Measurements from ENCODE around the gene USP4.

USP4 gene

DNA sequence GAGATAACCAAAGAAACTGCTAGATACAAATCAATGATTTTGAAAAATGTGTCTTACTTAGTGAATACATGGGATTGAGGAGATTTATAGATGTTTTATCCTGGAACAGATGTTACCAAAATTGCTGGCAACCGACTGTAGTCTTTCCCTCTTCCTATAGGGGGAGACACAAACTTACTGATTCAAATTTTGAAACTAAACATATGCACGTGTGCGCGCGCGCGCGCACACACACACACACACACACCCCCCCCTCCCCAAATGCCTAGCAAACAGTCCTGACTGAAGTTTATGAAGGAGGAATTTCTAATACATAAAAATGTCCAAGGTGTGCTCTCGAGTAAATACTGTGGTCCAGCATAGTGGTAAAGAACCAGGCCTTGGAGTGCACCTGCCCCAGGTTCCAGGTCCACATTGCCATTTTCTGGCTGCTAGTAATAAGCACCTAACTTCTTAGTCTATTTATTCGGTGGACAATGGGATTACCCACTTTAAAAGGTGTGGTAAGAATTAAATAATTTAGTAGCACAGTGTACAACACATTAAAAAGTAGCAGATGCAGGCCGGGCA is 44.3 kb downstream of the USP4 start:
- no peak for DNase-seq

DNA sequence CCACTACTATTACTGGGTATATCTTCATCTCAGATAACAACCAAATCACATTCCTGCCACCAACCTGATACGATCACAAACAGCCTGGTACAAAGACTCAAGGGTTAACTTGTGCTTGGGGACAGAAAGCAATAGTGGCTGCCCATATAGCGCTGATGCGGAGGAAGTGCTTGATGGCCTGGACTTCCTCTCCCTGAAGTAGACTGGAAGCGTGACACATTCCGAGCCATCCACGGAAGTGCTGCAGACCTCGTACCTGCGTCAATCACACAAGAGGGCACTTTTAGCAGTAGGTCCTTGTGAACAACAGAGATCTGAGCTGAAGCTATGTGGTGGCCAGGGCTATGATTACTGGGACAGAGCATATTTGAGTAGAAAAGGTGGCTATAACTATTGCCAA is 45.5 kb downstream of the USP4 start:
- no peak for DNase-seq

DNA sequence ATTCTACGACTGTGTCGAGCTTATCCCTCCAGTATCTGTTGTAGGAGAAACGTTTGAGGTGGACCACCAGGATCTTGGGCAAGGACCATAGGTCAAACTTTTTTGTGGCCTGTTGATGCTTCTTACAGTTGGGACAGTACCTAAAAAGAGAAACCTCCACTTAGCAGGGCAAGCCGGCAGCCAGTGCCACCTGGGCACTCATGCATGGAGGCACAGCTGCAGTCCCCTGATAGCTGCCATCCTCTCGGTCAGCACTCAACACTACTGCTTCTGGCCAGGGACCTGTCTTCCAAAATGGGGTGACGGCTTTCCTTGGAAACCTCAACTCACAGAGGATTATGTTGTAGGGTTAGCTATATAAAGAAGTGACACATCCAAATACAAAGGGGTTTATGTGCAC is 55.9 kb downstream of the USP4 start:
- no peak for DNase-seq

DNA sequence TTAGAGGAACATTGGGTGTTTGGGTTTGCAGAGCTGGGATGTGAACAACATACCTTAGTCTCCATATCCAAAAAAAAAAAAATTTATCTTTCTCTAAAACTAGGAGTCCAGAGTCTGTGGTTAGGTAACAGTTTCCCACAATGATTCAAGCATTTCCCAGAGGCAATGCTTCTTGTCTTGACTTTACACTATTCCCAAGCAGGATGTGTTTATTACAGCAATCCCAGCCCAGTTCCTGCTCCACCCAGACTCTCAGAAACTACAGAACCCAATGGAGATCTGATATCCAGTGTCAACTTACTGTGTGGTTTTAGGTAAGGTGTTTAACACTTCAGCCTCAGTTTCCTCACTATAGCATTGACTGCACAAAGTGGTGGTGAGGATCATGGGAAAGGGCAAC is 60.5 kb downstream of the USP4 start:
- DNase-seq = no peak

DNA sequence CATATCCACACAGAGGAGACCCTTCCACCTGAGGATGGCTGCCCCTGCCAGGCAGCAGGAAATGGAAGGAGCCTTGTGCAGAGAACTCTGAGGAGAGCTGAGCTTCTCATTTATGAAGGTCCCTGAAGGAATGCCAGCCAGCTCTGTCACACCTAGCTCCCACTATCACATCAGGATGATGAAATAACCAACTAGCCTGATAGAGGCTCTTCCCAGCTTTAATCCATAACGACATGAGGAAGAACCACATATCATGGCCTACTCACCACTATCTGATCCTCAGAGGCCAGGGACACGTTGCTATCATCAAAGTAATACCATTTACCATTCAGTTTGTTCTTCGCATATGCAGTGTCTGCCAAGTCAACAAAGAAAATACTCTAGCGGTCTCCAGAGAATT is 61.3 kb downstream of the USP4 start:
- no peak for DNase-seq

DNA sequence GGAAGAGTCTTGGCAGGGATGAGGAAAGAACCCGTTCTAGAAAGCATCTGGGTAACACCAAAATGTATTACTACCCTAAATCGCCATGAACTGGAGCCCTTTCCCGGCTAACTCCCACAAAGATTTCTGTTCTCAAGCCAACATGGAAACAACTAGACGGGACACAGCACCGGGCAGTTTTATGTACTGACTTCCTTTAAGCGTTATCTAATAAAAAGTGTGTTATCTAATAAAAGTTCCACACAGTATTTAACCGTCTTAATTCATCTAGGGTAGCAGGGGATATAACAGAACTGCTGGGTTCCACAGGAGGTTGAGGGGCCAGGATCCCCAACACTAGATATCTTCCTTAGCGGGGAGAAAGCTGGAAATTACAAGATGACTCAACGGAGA is 62.5 kb downstream of the USP4 start:
- no peak for DNase-seq

DNA sequence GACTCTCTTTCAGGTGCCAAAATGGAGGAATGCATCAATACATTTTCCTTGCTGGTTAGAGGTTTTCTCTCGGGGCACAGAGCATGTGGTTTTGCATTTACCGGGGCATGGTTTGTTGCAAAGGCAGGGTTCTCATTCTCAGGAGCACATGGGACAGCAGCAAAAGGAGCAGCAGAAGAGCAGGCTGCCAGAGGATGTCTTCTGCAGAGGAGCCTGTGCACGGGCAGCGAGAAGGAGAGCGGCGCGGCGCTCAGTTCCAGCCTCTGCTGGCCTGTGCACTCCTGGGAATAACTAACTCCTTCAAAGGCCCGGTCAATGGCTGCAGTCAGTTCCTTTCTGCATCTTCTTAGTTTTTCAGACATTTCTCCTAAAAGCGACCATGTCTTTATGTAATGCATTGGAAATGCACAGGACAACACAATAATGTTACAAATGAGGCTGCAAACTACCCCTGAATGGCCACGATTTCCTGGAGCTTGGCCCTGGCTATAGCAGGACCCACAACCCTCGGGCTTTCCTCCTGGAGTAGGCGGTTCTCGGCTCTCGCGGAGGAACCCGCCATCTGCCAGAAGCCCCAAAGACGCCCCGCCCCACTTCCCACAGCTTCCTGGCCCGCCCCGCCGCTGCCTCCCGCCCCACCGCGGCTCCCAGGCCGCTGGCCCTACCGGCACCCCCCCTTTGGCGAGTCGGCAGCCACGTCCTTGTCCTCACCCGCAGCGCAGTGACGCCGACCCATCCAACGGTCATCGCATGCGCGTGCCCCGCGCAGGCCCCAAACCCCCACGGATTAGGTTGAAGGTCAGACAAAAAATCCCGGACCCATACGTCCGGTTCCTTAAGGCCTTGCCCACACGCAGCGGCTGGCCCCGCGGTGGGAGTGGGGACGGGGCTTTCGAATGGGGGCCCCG is 63.1 kb downstream of the USP4 start, which contains the start of gene C3orf62:
C3orf62 (minus strand) TSS at position 758 of the 908 bp plus-strand sequence; CDS start at position 398, 360 bp downstream.
- DNase-seq = no peak

DNA sequence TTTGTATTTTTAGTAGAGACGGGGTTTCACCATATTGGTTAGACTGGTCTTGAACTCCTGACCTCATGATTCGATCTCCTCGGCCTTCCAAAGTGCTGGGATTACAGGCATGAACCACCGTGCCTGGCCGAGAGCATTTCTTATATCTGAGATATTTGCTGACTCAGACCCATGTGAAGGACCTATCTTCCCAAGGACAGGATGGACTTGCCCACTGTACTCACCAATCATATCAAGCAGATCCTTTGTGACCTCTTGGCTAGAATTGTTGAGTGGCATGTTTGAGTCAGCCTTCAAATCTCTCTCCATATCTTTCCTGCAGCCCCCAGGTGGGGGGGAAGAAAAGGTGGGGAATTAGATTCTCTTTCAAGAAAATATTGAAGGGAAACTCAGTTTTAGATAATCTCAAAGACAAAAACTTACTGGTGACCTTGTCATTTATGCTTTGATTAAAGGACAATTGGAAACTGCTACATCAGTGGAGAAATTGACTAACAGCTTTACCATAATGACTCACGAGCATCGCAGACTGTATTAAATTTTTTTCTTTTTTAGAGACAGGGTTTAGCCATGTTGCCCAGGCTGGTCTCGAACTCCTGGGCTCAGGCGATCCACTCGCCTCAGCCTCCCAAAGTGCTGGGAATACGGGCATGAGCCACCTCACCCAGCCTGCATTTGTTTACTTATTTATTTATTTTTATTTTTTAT is 65.9 kb downstream of the USP4 start:
- no peak for DNase-seq

DNA sequence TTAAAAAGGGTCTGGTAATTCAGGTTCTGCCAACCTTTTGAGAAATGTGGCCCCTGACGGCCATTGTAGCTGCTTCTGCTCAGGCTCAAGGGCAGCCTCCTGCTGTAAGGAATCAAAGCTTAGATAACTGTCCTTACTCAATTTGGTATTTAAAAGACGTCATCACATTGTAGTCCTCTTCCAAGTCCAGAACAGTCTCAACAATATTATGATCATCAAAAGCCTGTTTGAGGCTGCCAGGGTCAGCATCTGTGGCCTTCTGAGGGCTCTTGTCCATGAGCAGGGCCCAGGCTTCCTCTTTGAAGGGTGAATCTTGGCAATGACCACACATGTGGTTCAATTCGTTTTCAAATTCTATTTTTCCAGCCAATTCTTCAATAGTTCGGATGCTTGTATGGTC is 68.8 kb downstream of the USP4 start:
- no peak for DNase-seq

DNA sequence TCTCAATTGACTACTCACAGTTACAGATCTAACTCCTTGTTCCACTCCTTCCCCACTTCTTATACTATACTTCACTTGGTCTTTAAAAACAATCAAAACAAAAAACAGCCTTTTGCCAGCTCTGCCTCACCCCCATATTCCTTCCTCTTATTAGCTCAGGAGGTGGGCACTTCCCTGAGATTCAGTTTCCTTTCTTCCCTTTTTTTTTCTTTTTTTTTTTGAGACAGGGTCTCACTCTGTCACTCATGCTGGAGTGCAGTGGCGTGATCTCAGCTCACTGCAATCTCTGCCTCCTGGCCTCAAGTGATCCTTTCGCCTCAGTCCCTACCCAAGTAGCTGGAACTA is 69.7 kb downstream of the USP4 start:
- no peak for DNase-seq

DNA sequence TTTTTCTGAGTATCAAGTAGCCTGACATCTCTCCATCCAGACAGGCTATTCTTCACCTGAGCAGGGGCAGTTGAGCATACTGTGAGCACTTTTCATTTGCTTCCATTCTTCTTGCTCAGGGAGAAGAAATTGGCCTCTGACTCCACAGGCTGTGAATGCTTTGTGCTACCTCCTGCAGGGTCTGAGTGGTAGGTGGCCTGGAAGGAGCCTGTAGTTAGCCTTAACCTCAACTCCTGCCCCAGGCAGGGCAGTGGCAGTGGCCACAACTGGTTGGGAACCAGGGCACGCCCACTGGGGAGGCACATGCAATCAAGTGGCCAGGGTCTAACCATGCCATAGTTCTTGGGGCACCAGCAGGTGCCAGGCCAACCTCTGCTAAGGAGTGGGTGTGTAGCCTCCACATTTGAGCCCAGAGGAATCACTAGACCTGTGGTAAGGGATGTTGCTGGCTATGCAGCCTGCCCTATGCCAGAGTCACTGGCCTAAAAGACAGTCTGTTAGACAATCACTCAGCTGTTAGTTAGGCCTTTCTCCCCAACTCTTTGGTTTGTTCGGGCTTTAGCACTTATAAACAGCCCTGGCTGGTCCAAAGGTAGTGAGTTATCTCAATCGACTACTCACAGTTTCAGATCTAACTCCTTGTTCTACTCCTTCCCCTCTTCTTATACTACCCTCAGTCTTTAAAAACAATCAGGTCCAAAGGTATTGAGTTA is 70.3 kb downstream of the USP4 start:
- no peak for DNase-seq

DNA sequence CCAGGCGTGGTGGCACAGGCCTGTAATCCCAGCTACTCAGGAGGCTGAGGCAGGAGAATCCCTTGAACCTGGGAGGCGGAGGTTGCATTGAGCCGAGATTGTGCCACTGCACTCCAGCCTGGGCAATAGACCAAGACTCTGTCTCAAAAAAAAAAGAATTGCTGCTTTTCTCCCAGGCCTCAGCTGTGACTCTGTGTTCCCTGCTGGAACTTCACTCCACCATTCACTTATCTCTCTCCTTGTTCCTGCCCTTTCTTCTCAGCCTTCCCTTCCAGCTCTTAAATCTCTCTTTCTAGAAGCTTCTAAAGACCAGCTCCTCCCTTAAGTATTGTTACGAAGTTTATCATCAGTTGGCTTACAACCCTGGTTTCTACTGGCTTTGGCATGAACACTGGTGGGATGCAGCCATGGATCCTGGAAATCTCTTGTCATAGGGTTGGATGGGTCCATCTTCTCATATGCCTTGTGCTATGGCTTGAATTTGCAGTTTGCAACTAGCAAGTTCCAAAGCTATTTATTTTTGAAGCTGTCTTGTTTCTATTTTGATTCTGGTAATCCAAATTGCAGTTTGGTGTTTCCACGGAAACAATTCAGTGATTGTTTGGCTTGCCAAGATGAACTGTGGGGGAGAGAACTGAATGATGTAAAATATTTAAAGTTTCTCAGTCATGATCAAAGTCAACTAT is 73.3 kb downstream of the USP4 start:
- no peak for DNase-seq

DNA sequence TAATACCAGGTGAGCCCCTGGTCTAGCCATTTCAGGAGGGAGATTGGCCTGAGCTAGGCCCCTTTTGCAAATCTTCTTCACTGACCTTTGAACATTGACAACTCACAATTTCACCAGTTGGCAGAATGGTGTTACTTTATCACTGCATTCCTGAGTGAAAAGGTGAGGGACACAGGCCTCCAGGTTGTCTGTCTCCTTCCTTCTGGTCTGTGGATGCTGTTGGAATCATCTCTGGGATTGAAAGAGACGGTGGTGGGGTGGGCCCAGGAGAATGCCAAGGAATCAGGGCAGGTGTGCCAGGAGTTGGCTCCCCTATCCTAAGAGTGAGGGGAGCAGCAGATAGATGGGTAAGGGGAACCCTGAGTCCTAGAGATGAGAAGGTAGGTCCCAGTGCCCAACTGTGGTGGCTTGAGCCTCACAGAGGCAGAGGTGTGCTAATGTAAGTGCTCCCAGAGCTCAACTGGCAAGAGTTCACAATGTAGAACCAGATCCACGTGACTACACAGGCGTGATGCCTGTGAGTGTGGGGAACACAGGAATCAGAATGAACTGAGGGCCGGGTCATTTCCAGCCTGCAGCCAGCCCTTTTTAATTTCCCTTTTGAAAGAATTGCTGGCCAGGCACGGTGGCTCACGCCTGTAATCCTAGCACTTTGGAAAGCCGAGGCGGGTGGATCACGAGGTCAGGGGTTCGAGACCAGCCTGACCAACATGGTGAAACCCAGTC is 74.0 kb downstream of the USP4 start:
- no peak for DNase-seq

DNA sequence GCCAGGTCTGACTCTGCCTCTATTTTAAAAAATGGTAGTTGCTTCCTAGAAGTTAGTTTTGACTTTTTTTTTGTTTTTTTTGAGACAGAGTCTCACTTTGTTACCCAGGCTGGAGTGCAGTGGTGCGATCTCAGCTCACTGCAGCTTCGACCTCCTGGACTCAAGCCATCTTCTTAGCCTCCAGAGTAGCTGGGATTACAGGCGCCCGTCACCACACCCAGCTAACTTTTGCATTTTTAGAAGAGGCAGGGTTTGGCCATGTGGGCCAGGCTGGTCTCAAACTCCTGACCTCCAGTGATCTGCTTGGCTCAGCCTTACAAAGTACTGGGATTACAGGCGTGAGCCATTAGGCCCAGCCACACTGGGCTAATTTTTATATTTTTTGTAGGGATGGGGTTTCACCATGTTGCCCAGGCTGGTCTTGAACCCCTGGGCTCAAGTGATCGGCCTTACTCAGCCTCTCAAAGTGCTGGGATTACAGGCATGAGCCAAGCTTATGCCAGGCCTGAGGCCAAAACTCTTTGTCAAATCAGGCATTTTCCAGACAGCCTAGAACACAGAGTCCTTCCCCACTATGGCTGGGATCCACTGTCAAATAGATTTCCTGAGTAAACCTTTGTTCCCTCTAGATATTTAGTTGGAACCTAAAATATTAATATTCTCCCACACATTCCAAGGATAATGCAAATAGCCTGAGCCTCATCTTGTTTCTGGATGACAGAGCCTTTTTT is 76.5 kb downstream of the USP4 start:
- no peak for DNase-seq

DNA sequence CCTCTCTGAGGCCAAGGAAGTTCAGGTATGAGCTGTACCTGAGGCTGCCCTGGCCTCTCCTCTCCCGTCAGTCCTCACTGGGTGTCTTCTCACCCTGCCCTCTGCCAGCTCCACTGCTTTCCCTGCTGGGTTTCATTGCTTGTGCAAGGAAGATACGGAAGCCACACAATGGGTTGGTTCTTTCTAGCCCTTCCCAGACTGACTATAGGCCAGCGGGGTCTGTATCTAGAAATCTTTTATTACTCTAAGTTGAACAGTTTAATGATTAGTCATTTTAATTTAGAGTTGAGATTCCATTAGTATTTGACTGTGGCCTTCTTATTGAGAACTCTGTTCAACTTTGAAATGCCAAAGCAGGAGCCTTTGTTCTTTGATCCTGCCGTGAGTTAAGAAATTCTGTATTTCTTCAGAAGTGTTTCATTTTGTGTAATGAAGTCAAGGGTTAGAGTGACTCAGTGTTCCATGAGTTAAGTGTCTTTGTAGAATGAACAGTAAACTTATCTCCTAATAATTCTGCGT is 79.0 kb downstream of the USP4 start:
- DNase-seq = no peak

DNA sequence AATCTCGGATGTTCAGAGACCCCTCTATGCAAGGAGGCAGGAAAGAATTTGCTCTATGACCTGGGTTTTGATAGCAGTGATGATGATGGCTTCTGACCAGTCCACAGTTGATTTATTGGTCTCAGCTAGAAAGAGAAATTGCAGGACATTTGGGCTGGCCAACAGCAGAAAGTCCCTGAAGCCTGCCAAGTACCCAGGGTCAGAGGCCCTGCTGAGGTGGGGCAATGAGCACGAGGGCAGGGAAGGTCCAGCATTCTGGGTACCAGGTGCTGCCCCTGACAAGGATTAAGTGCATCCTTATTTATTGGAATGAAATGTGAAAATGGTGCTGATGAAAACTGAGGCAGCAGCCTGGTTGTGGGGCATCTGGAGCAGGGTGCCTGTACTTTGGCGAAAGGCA is 82.7 kb downstream of the USP4 start:
- DNase-seq = no peak

DNA sequence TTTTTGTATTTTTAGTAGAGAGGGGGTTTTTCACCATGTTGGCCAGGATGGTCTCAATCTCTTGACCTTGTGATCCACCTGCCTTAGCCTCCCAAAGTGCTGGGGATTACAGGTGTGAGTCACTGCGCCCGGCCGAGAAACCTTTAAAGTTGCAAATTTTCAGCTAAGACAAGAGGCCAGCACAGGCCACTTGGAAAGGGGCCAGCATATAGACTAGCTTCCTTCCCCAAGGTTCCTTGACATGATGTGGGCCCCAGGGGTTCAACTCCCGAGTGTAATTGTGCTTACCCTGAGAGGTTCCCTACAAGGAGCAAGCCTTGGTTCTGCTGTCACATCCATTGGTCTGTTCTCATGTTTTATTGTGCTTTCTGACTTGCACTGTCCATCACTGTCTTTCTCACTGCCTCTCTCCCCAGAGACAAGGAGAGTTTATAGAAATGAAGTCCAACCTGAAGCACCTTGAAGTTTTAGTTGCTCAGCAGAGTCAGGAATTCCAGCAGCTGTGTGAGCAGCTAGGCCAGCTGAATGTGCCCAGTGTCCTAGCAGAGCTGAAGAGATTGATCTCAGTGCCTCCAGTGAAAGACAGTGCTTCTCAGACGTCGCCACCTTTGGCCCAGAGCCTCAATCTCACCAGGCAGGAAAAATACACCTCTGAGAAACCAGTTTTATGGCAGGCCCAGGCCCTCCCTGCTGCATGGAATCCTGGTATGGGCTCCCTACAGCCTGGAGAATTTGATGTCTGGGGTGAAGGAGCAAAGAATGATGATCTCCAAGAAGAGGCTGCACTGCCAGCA is 83.9 kb downstream of the USP4 start:
- DNase-seq = no peak

DNA sequence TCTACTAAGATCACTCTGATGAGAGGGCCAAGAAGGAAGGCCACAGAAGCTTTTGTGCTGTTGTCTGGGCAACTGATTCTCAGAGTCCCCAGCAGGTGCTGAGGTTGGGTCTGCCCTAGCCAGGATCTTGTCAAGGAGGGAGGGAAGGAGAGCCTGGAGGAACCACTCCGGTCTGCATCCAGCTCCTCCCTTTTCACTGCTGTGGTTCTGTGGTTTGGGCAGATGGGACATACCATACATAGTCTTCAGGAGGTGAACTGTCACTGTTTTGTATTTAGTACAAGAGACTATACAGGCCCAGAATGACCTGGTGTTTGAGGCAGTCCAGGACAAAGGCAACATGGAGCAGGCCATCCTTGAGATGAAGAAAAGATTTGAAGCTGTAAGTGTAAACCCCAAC is 84.7 kb downstream of the USP4 start:
- no peak for DNase-seq

DNA sequence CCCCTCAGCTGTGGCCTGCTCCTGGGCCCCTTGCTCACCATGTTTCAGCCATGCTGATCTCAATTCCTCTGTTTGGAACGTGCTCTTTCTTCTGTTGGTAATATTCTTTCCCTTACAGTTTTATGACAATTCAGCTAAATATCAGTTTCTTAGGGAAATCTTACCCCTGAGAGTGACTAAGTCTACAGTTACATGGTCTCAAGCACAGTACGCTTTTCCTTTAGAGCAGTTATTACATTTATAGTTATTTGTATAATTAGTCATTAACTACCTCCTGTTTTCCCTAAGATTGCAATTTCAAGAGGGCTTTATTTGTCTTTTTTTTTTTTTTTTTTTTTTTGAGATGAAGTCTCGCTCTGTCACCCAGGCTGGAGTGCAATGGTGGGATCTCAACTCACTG is 86.3 kb downstream of the USP4 start:
- no peak for DNase-seq

DNA sequence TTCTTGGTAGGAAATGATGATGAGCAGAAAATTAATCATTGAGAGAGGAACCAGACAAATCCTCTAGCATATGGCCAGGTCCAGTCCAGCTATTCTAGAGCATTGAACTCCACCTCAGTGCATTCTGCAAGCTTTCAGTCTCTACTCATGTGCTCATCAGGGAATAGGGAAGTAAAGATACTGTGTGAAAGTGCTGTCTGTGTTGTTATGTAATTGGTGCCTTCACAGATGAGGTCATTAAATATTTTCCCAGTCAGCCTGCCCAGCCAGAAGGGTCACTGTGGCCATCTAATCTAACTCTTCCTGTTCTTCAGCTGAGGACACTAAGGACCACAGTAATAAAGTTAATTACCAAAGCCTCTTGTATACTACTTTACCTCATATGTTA is 91.0 kb downstream of the USP4 start:
- DNase-seq = no peak
